Measurements from ENCODE around the gene KRTAP7-1. TPM values are rescaled to one million over a fixed set of nuclear protein-coding genes. Genes with fewer than 3 reads are reported as not detected.

KRTAP7-1 gene, protein sequence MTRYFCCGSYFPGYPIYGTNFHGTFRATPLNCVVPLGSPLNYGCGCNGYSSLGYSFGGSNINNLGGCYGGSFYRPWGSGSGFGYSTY
- total RNA-seq, result not detected in 2 replicates
- total RNA-seq (2013), result not detected
- not detected in 2 replicates for polyA plus RNA-seq
- polyA minus RNA-seq, result not detected in 2 replicates

DNA sequence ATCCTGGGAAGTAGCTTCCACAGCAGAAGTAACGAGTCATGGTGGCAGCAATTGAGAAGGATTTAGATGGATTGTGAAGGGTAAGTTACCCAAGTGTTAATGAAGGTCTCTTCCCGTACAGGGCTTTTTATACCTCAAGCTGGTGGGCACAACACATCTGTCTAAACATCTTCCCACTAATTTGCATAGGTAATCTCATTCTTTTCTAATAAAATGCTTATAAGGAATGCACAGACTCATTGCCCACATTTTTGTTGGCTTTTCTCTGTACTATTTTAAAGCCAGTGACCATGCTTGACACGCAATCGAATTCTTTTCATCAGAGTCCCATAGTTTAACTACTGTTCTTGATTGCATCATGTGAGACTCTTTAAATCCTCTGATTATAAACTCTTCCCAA, at the start of gene KRTAP7-1:
TSS of gene KRTAP7-1 (minus strand) at position 101 of the 400 bp plus-strand sequence. CDS start at position 40, 61 bp downstream.
- WGBS (ENCODE audit: insufficient coverage), result 77% methylated on average over 3 of the region's 4 CpGs
- Histone ChIP-seq H4K20me1 (ENCODE audit: control insufficient read depth, insufficient read depth, low read length, poor library complexity, severe bottlenecking) (no peaks in the 10 kb centered on the region), H3K4me1 (ENCODE audit: control insufficient read depth in 2 of 2, insufficient read depth in 2 of 2, low read length in 2 of 2) (no peaks in the 10 kb centered on the region), H3K9ac (ENCODE audit: low read length) (no peak within 1 kb of the TSS), H3K36me3 (replicated peaks in 1 of 2; ENCODE audit: control extremely low read depth in 1 of 2, control insufficient read depth in 1 of 2, extremely low read depth in 1 of 2, insufficient read depth in 2 of 2, low read length in 1 of 2) (no peaks in the 10 kb centered on the region), H3K4me2 (replicated peaks; ENCODE audit: low read depth, low read length, poor library complexity, severe bottlenecking) (no peak within 1 kb of the TSS), H3K79me2 (ENCODE audit: control insufficient read depth, insufficient read depth, low read length) (no peaks in the 10 kb centered on the region), H3K27ac (ENCODE audit: low read length in 2 of 2) (no peak within 1 kb of the TSS), H3K27me3 (replicated peaks in 1 of 4; ENCODE audit: control extremely low read depth in 1 of 4, control insufficient read depth in 3 of 4, insufficient read depth in 4 of 4, low read length in 3 of 4) (no peaks in the 10 kb centered on the region), H3K4me3 (ENCODE audit: control extremely low read depth in 1 of 5, extremely low read depth in 1 of 5, insufficient read depth in 1 of 5, low read depth in 2 of 5, low read length in 4 of 5) (no peak within 1 kb of the TSS), H3K9me3 (ENCODE audit: control extremely low read depth in 1 of 3, control insufficient read depth in 2 of 3, insufficient read depth in 1 of 3, low read length in 2 of 3) (peaks cover 0 to 5% (median 4%) of the 10 kb centered on the region in 3 donors), H2AFZ (ENCODE audit: insufficient read depth, low read depth, low read length, poor library complexity, severe bottlenecking) (no peak within 1 kb of the TSS)
- ATAC-seq (ENCODE audit: low read depth) (no peak), DNase-seq (no peak)
- H3K27me3 Mint-ChIP-seq, result no peaks in the 10 kb centered on the region
- CTCF ChIA-PET, result no interaction called here
- intact Hi-C loops (cut with micrococcal nuclease), result loop anchor here (5.0 kb wide), 1 partner anchor 258 kb away; no protein-coding TSS in a partner anchor
- H3K4me1 Mint-ChIP-seq, result no peaks in the 10 kb centered on the region
- POLR2A ChIA-PET, result no interaction called here
- TF ChIP-seq CTCF (IDR thresholded peaks at IDR 0.05), result no peak
- no peak for TF ChIP-seq EZH2 (IDR thresholded peaks at IDR 0.05; ENCODE audit: borderline replicate concordance, insufficient read depth, low read depth, low read length, poor library complexity, severe bottlenecking)
- H3K27ac Mint-ChIP-seq, result no peak within 1 kb of the TSS
- no peaks in the 10 kb centered on the region for H3K9me3 Mint-ChIP-seq (ENCODE audit: insufficient read depth)
- no peak within 1 kb of the TSS for H3K4me3 Mint-ChIP-seq

GRCh38 chr21:30874526-30874925, 45.0 kb upstream of the KRTAP7-1 start:
- Histone ChIP-seq H4K20me1 (ENCODE audit: control insufficient read depth, insufficient read depth, low read length, poor library complexity, severe bottlenecking) (no peaks in the 10 kb centered on the region), H3K79me2 (ENCODE audit: control insufficient read depth, insufficient read depth, low read length) (no peaks in the 10 kb centered on the region), H3K4me1 (ENCODE audit: control insufficient read depth in 2 of 2, insufficient read depth in 2 of 2, low read length in 2 of 2) (no peaks in the 10 kb centered on the region), H3K36me3 (replicated peaks in 1 of 2; ENCODE audit: control extremely low read depth in 1 of 2, control insufficient read depth in 1 of 2, extremely low read depth in 1 of 2, insufficient read depth in 2 of 2, low read length in 1 of 2) (no peaks in the 10 kb centered on the region), H3K27me3 (replicated peaks in 1 of 4; ENCODE audit: control extremely low read depth in 1 of 4, control insufficient read depth in 3 of 4, insufficient read depth in 4 of 4, low read length in 3 of 4) (no peaks in the 10 kb centered on the region), H3K9me3 (ENCODE audit: control extremely low read depth in 1 of 3, control insufficient read depth in 2 of 3, insufficient read depth in 1 of 3, low read length in 2 of 3) (no peaks in the 10 kb centered on the region), H3K27ac (ENCODE audit: low read length in 2 of 2) (no peak overlapping the region), H3K4me2 (replicated peaks; ENCODE audit: low read depth, low read length, poor library complexity, severe bottlenecking) (no peak overlapping the region), H2AFZ (ENCODE audit: insufficient read depth, low read depth, low read length, poor library complexity, severe bottlenecking) (no peak overlapping the region), H3K9ac (ENCODE audit: low read length) (no peak overlapping the region), H3K4me3 (ENCODE audit: control extremely low read depth in 1 of 5, extremely low read depth in 1 of 5, insufficient read depth in 1 of 5, low read depth in 2 of 5, low read length in 4 of 5) (no peak overlapping the region)
- H3K4me3 Mint-ChIP-seq, result no peak overlapping the region
- DNase-seq (no peak), ATAC-seq (ENCODE audit: low read depth) (no peak)
- H3K4me1 Mint-ChIP-seq, result no peaks in the 10 kb centered on the region
- TF ChIP-seq CTCF (IDR thresholded peaks at IDR 0.05) (no peak), EZH2 (IDR thresholded peaks at IDR 0.05; ENCODE audit: borderline replicate concordance, insufficient read depth, low read depth, low read length, poor library complexity, severe bottlenecking) (no peak)
- no peaks in the 10 kb centered on the region for H3K9me3 Mint-ChIP-seq (ENCODE audit: insufficient read depth)
- H3K27me3 Mint-ChIP-seq, result no peaks in the 10 kb centered on the region
- ChIA-PET POLR2A (no interaction called here), CTCF (no interaction called here)
- intact Hi-C loops (cut with micrococcal nuclease), result no loop called here
- no CpG with 5 or more reads among the region's 2 CpGs for WGBS (ENCODE audit: insufficient coverage)
- no peak overlapping the region for H3K27ac Mint-ChIP-seq

Data from B cell (primary cell).